AG04449 (cell line): ENCODE data around the gene CNTNAP2.

Source experiments
- CTCF ChIA-PET: fragments of 350-600 bp; formaldehyde crosslinking; extraction: SDS; loops from one replicate; lab custom pipeline; 2021; ENCODE audit warnings: antibody characterized with exemption; lab: Yijun Ruan, JAX
- POLR2A ChIA-PET: fragments of 400-600, 350-600 bp; formaldehyde crosslinking; extraction: SDS; loops from one replicate; lab custom pipeline; 2020; ENCODE audit warnings: antibody characterized with exemption, inconsistent platforms; lab: Yijun Ruan, JAX
- DNase-seq: peaks from one replicate; pipeline ENCODE4 v3.0.0-alpha.2; 2010; ENCODE audit warnings: low read depth, low spot score
- H3K4me3 ChIP-seq: 2 replicates; pipeline ENCODE4 v1.5.1; 2011; ENCODE audit warnings: low read depth, mild to moderate bottlenecking, control low read depth, low read length
- CTCF ChIP-seq: IDR thresholded peaks from one replicate; pipeline ENCODE4 v1.5.1; 2011; ENCODE audit warnings: mild to moderate bottlenecking, moderate library complexity, low read length, control low read depth, inconsistent platforms; ENCODE audit not compliant: insufficient read depth; ENCODE audit errors: missing control alignments

CNTNAP2 gene

GRCh38 chr7:147896121-147896520 is 1779.5 kb downstream of the CNTNAP2 start:
- no peak for DNase-seq
- CTCF ChIA-PET, result no interaction called here
- no peak overlapping the region for H3K4me3 ChIP-seq
- TF ChIP-seq CTCF, result no peak
- POLR2A ChIA-PET, result no interaction called here

DNA sequence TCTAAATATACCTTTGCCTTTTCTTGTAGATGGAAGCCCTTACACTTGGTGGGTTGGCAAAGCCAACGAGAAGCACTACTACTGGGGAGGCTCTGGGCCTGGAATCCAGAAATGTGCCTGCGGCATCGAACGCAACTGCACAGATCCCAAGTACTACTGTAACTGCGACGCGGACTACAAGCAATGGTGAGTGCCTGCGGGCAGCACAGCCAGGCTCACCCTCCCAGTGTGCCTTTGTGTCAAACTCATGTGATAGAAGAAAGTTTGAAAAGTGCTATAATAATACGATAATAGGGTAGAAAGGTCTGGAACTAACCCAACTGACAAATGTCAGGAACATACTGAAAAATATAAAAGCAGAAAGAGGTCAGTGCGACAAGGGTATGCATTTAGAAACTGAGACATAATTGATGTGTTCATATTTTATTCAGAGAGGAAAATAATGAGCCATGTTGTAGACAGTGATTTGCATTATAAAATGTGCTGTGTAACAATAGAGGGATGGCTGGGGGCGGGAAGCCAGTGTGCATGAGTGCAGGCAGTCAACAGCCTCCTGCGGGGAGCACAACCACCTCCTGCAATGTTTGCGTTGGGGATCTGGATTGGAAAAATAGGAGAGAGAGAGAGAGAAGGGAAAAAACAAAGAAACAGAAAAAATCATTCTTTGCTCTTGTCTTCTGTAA is 1787.1 kb downstream of the CNTNAP2 start:
- no peak for DNase-seq
- POLR2A ChIA-PET, result no interaction called here
- no peak for TF ChIP-seq CTCF
- H3K4me3 ChIP-seq, result no peak overlapping the region
- CTCF ChIA-PET, result no interaction called here

- ChIA-PET CTCF (no interaction called here), POLR2A (no interaction called here)
- no peak overlapping the region for H3K4me3 ChIP-seq
- no peak for DNase-seq
- no peak for TF ChIP-seq CTCF
These were observed 1787.6 kb downstream of the CNTNAP2 start for GRCh38 chr7:147904219-147904576.

DNA sequence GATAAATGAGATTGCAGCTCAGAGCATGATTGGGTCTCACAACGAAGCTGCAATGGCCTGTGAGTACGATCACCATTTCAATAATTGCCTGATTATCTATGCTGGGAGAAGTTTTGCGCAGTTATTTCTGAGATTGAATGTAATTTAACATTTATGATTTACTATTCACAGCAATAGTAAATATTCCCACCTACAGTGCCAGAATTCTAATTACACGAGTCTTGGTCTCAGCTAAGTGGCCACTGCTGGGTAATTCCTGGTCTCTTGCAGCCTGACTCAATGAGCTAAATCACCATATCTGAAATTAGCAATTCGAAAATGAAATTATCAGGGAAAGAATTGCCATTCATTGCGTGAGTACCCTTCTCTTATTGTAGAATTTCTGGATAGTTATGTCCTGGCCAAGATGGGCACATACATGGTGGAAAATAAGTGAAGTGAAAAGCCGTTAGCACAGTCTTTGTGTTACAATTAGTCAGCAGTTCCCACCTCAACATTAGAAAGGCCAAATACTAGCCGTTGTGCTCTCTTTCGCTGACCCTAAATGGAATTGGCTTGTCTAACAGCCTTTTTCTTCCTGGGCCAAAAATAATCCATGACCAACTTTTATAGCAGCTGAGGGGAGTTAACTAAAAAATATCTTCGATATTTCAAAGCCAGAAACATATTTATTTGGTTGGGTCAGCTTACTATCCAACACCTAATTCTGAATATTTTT is 1793.0 kb downstream of the CNTNAP2 start:
- ChIA-PET POLR2A (no interaction called here), CTCF (no interaction called here)
- H3K4me3 ChIP-seq, result no peak overlapping the region
- no peak for TF ChIP-seq CTCF
- DNase-seq, result no peak

DNA sequence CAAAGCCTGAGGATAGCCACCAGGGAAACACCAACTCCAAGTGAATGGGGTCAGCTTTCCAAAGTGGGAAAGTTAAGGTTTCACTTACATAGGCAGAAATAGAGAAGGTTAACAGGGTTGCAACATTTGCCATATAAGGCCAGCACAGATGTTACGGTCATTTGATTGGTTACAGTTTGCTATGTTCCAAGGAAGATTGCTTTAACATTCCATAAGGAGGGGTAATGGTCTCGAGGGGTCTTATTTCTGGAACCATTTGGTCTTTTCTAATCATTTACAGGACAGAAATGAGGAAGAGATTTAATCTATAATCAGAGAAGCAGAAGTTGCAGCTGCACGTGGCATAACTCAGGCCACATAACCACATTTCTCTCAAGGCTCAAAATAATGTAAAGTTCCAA is 1794.6 kb downstream of the CNTNAP2 start:
- POLR2A ChIA-PET, result no interaction called here
- no peak overlapping the region for H3K4me3 ChIP-seq
- no peak for TF ChIP-seq CTCF
- CTCF ChIA-PET, result no interaction called here
- DNase-seq, result no peak

DNA sequence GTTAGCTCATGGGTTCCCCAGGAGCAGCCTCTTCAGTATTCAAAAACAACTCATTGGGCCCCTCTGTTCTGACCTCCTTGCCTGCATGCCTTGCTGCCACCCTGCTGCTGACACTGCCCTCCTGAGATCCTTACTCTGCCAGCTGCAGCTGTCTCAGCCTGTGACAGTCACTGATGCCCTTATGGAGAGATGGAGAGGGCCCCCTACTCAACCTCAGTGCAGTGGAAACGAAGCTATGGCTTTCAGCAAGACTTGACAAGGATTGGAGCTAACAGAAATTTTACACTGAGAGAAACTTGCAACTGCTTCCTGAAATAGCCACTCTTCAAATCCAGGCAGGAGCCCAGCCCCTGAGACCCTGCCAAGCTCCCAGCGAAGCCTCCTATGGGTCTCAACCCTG is 1795.7 kb downstream of the CNTNAP2 start:
- H3K4me3 ChIP-seq, result no peak overlapping the region
- ChIA-PET CTCF (no interaction called here), POLR2A (no interaction called here)
- no peak for TF ChIP-seq CTCF
- DNase-seq, result no peak
